Right lobe of liver (tissue), 6 donors: ENCODE data around the gene PITPNC1. TPM values are rescaled to one million over a fixed set of nuclear protein-coding genes. Genes with fewer than 3 reads are reported as not detected.
A peak's percentile ranks its signal among the peaks of the same experiment; 100 is the strongest.

ENCODE experiments used
- ATAC-seq, 4 donors: fragments of 200-7000 bp; cut with Tn5 transposase; one replicate each; pipeline ENCODE4 v1.9.1; 2020; ENCODE audit warnings: mild to moderate bottlenecking in 4 of 4, moderate library complexity in 4 of 4
- DNase-seq, 3 donors: peaks; one replicate each; pipeline ENCODE4 v3.0.0-alpha.2; 2020
- H3K27ac ChIP-seq, 3 donors: fragments of 200-600 bp; one replicate each; pipeline ENCODE4 v1.8.0; 2022
- H3K27me3 ChIP-seq, 2 donors: fragments of 200-600 bp; one replicate each; pipeline ENCODE4 v1.8.0; 2022
- H3K36me3 ChIP-seq, 4 donors: fragments of 200-600 bp; sonication (generic) in 1 of 4; one replicate each; pipeline versions ENCODE4 v1.5.1 to v1.8.0; 2017 to 2022; ENCODE audit warnings: control low read depth in 1 of 4
- H3K4me1 ChIP-seq, 4 donors: fragments of 200-600 bp; sonication (generic) in 1 of 4; one replicate each; pipeline versions ENCODE4 v1.5.1 to v1.8.0; 2017 to 2022; ENCODE audit warnings: control low read depth in 1 of 4
- H3K4me3 ChIP-seq, 3 donors: fragments of 200-600 bp; one replicate each; pipeline ENCODE4 v1.8.0; 2022
- H3K9me3 ChIP-seq, 4 donors: fragments of 200-600 bp; sonication (generic) in 1 of 4; one replicate each; pipeline versions ENCODE4 v1.5.1 to v1.8.0; 2017 to 2022; ENCODE audit warnings: control low read depth in 1 of 4
- CTCF ChIP-seq, 4 donors: fragments of 200-600 bp in 3 of 4; fragments of 450-650 bp in 1 of 4; IDR thresholded peaks; one replicate each; pipeline versions ENCODE4 v1.5.1 to v1.8.0; 2016 to 2022; ENCODE audit warnings: antibody characterized with exemption in 4 of 4, mild to moderate bottlenecking in 2 of 4
- POLR2A ChIP-seq: fragments of 450-650 bp; IDR thresholded peaks from one replicate; pipeline ENCODE4 v1.6.1; 2017; ENCODE audit warnings: antibody characterized with exemption, mild to moderate bottlenecking
- WGBS: methylation state at CpG from one replicate; pipeline ENCODE4 v1.1.6; 2018; ENCODE audit warnings: low coverage, low lambda C conversion rate; ENCODE audit not compliant: insufficient coverage; ENCODE audit errors: missing lambda C conversion rate; 5-methylcytosine and 5-hydroxymethylcytosine counted together
- intact Hi-C, 2 donors: fragments of 100-400 bp; cut with DNase I; formaldehyde crosslinking; loops; one replicate each; pipeline versions ENCODE4 v1.11.2 to v1.14.1; 2022
- total RNA-seq, 6 experiments: library from RNA; depleted of rRNA in 2 of 6; stranded (reverse); fragments of >200 nt in 2 of 6; fragmentation: NEBNext Ultra II Directional in 3 of 6; extraction: Animal tissue kit (Norgen Biotek cat#: 25700) in 3 of 6; gene quantifications; one replicate each; pipeline versions ENCODE4 v1.1.0 to v1.2.4, GENCODE V29; 2016 to 2023
- donor health status: DM: no; HTN: yes; CAD: no.
- donor health status: DM: no; HTN: no; CAD: no.
- donor health status: DM: no; HTN: no; CAD: no.
- donor health status: DM: no; HTN: yes; CAD: no.
- donor health status: DM: no; HTN: yes; CAD: no.

PITPNC1 gene
- total RNA-seq, 6 experiments from 2014 or later = 4.7 to 13.0 (median 7.4) TPM

- ATAC-seq = peak; percentile 72 to 75 (median 74)
- peaks cover 0 to 24% (median 2%) of the 10 kb centered on the region in 4 donors for H3K4me1 ChIP-seq
- peak in 2 of 3 donors; percentile 51 to 62 for DNase-seq
- H3K27me3 ChIP-seq = no peaks in the 10 kb centered on the region
- H3K4me3 ChIP-seq = no peak overlapping the region
- H3K9me3 ChIP-seq = no peaks in the 10 kb centered on the region
- intact Hi-C loops = no loop called here
- H3K36me3 ChIP-seq = no peaks in the 10 kb centered on the region
- TF ChIP-seq CTCF (IDR thresholded peaks at IDR 0.05) = no peak
- no peak for TF ChIP-seq POLR2A
- WGBS = 63% methylated on average over 7 of the region's 11 CpGs
- no peak overlapping the region for H3K27ac ChIP-seq
Observed at GRCh38 chr17:67546578-67547527, 169.8 kb downstream of the PITPNC1 start.

GRCh38 chr17:67548693-67549092, 171.6 kb downstream of the PITPNC1 start:
- H3K4me3 ChIP-seq = no peak overlapping the region
- TF ChIP-seq POLR2A (no peak), CTCF (IDR thresholded peaks at IDR 0.05) (no peak)
- peaks cover 0 to 13% (median 2%) of the 10 kb centered on the region in 4 donors for H3K4me1 ChIP-seq
- 100% methylated on average over 3 of the region's 3 CpGs for WGBS
- DNase-seq = peak in 1 of 3 donors; percentile 1
- H3K36me3 ChIP-seq = no peaks in the 10 kb centered on the region
- H3K9me3 ChIP-seq = no peaks in the 10 kb centered on the region
- no peak for ATAC-seq
- intact Hi-C loops = no loop called here
- no peaks in the 10 kb centered on the region for H3K27me3 ChIP-seq
- no peak overlapping the region for H3K27ac ChIP-seq

- peaks cover 0 to 13% (median 2%) of the 10 kb centered on the region in 4 donors for H3K4me1 ChIP-seq
- DNase-seq (no peak), ATAC-seq (peak in 2 of 4 donors; percentile 35 to 38)
- no peaks in the 10 kb centered on the region for H3K36me3 ChIP-seq
- H3K4me3 ChIP-seq = no peak overlapping the region
- no peak for TF ChIP-seq POLR2A
- no peak for TF ChIP-seq CTCF (IDR thresholded peaks at IDR 0.05)
- H3K9me3 ChIP-seq = no peaks in the 10 kb centered on the region
- no peak overlapping the region for H3K27ac ChIP-seq
- WGBS = 50% methylated on average over 1 of the region's 9 CpGs
- no peaks in the 10 kb centered on the region for H3K27me3 ChIP-seq
- intact Hi-C loops = no loop called here
Observed at GRCh38 chr17:67549820-67550219, 172.7 kb downstream of the PITPNC1 start.

GRCh38 chr17:67554634-67555033, 177.6 kb downstream of the PITPNC1 start:
- TF ChIP-seq CTCF (IDR thresholded peaks at IDR 0.05) (no peak), POLR2A (no peak)
- DNase-seq (no peak), ATAC-seq (peak in 1 of 4 donors; percentile 39)
- H3K4me1 ChIP-seq = peaks cover 0 to under 1% (median 0%) of the 10 kb centered on the region in 4 donors
- H3K27ac ChIP-seq = no peak overlapping the region
- H3K4me3 ChIP-seq = no peak overlapping the region
- 65% methylated on average over 6 of the region's 6 CpGs for WGBS
- peaks cover 0 to 3% (median 0%) of the 10 kb centered on the region in 4 donors for H3K9me3 ChIP-seq
- H3K36me3 ChIP-seq = no peaks in the 10 kb centered on the region
- no peaks in the 10 kb centered on the region for H3K27me3 ChIP-seq
- intact Hi-C loops = no loop called here
